ENCODE measurements around the gene PACSIN2.

Gene PACSIN2

GRCh38 chr22:42834177-42834949, 180.6 kb downstream of the PACSIN2 start:
- no peak overlapping the region for H3K4me3 ChIP-seq (ENCODE audit: low read length)
- TF ChIP-seq CTCF (IDR thresholded peaks at IDR 0.05; ENCODE audit: low read depth, low read length, poor library complexity, severe bottlenecking) (no peak), EZH2phosphoT487 (IDR thresholded peaks at IDR 0.05; ENCODE audit: borderline replicate concordance, low read length) (no peak)
- no peak overlapping the region for H3K27ac ChIP-seq (ENCODE audit: low read depth, low read length)
- no peaks in the 10 kb centered on the region for H3K9me2 ChIP-seq (replicated peaks; ENCODE audit: control insufficient read depth, low read length)
- no peaks in the 10 kb centered on the region for H3F3A ChIP-seq (ENCODE audit: control insufficient read depth, insufficient read depth)
- H3K4me2 ChIP-seq (ENCODE audit: low read length) = no peak overlapping the region
- H3K79me2 ChIP-seq (ENCODE audit: control insufficient read depth, low read length) = no peaks in the 10 kb centered on the region
- no peaks in the 10 kb centered on the region for H3K9me3 ChIP-seq (ENCODE audit: control insufficient read depth, insufficient read depth, low read length)
- no peaks in the 10 kb centered on the region for H3K4me1 ChIP-seq (ENCODE audit: control insufficient read depth, low read length)
- H3K36me3 ChIP-seq (ENCODE audit: control insufficient read depth, low read length) = no peaks in the 10 kb centered on the region; the same call in 1 of the 2 replicates
- no peaks in the 10 kb centered on the region for H3K27me3 ChIP-seq (ENCODE audit: control insufficient read depth, low read length)
- no peaks in the 10 kb centered on the region for H4K20me1 ChIP-seq (ENCODE audit: control insufficient read depth, insufficient read depth, low read depth, low read length)

GRCh38 chr22:42833104-42833503, 181.8 kb downstream of the PACSIN2 start:
- no peaks in the 10 kb centered on the region for H3K9me3 ChIP-seq (ENCODE audit: control insufficient read depth, insufficient read depth, low read length)
- H3K9me2 ChIP-seq (replicated peaks; ENCODE audit: control insufficient read depth, low read length) = no peaks in the 10 kb centered on the region
- H3K79me2 ChIP-seq (ENCODE audit: control insufficient read depth, low read length) = no peaks in the 10 kb centered on the region
- H3K36me3 ChIP-seq (ENCODE audit: control insufficient read depth, low read length) = no peaks in the 10 kb centered on the region; the same call in 1 of the 2 replicates
- no peaks in the 10 kb centered on the region for H3K4me1 ChIP-seq (ENCODE audit: control insufficient read depth, low read length)
- H3F3A ChIP-seq (ENCODE audit: control insufficient read depth, insufficient read depth) = no peaks in the 10 kb centered on the region
- H3K27ac ChIP-seq (ENCODE audit: low read depth, low read length) = no peak overlapping the region
- no peak overlapping the region for H3K4me3 ChIP-seq (ENCODE audit: low read length)
- TF ChIP-seq CTCF (IDR thresholded peaks at IDR 0.05; ENCODE audit: low read depth, low read length, poor library complexity, severe bottlenecking) (no peak), EZH2phosphoT487 (IDR thresholded peaks at IDR 0.05; ENCODE audit: borderline replicate concordance, low read length) (no peak)
- no peak overlapping the region for H3K4me2 ChIP-seq (ENCODE audit: low read length)
- no peaks in the 10 kb centered on the region for H3K27me3 ChIP-seq (ENCODE audit: control insufficient read depth, low read length)
- no peaks in the 10 kb centered on the region for H4K20me1 ChIP-seq (ENCODE audit: control insufficient read depth, insufficient read depth, low read depth, low read length)

GRCh38 chr22:42831712-42832111, 183.2 kb downstream of the PACSIN2 start:
- Histone ChIP-seq H3K9me2 (replicated peaks; ENCODE audit: control insufficient read depth, low read length) (no peaks in the 10 kb centered on the region), H3F3A (ENCODE audit: control insufficient read depth, insufficient read depth) (no peaks in the 10 kb centered on the region), H3K36me3 (ENCODE audit: control insufficient read depth, low read length) (no peaks in the 10 kb centered on the region; the same call in 1 of the 2 replicates), H3K4me3 (ENCODE audit: low read length) (no peak overlapping the region), H3K79me2 (ENCODE audit: control insufficient read depth, low read length) (no peaks in the 10 kb centered on the region), H3K27me3 (ENCODE audit: control insufficient read depth, low read length) (no peaks in the 10 kb centered on the region), H4K20me1 (ENCODE audit: control insufficient read depth, insufficient read depth, low read depth, low read length) (no peaks in the 10 kb centered on the region), H3K4me2 (ENCODE audit: low read length) (no peak overlapping the region), H3K9me3 (ENCODE audit: control insufficient read depth, insufficient read depth, low read length) (no peaks in the 10 kb centered on the region), H3K27ac (ENCODE audit: low read depth, low read length) (no peak overlapping the region), H3K4me1 (ENCODE audit: control insufficient read depth, low read length) (no peaks in the 10 kb centered on the region)
- TF ChIP-seq CTCF (IDR thresholded peaks at IDR 0.05; ENCODE audit: low read depth, low read length, poor library complexity, severe bottlenecking) (no peak), EZH2phosphoT487 (IDR thresholded peaks at IDR 0.05; ENCODE audit: borderline replicate concordance, low read length) (no peak)

All from DOHH2 (cell line).